Measurements from ENCODE around the gene NECTIN2. TPM values are rescaled to one million over a fixed set of nuclear protein-coding genes. Genes with fewer than 3 reads are reported as not detected.
"Not testable (repeated sequence)": the region's sequence is repeated elsewhere in the genome, so short reads cannot be mapped to it uniquely, and the experiment has no call there.

Gene NECTIN2
- total RNA-seq, 4 donors from 2014 or later: 25.6 to 171 (median 122) TPM

DNA sequence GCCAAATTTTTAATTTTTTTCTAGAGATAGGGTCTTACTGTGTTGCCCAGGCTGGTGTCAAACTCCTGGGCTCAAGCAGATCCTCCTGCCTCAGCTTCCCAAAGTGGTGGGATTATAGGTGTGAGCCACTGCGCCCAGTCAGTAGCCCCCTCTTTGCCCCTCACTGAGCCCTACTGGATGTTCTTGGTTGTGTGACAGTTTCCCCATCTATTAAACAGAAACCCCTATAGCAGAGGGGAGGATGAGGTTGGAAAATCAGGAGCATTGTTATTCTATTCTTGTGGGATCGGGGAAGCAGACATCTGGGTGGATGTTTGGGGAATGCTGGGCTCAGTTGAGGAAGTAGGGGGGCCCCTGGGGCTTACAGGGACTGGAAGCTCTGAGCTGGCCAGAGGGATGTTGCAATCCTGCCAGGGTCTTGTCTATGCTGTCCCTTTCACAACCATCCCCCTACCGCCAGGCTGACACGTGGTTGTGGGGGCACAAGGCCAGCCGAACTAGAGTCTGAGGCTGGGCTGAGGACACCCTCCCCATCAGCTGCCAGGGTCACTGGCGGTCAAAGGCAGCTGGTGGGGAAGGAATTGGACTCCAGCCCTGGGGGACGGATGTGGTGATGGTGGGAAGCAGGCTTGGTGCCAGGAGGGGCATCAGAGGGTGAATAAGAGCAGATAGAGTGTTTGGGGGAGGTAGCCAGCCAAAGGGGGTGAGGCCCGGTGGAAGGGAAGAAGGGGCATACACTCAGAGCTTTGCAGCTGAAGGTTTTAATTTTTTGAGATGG is 79.2 kb downstream of the NECTIN2 start:
- Histone ChIP-seq H3K27ac (peak overlapping the region; percentile 25 to 69 (median 57)), H3K4me1 (peaks cover 0 to 14% (median 2%) of the 10 kb centered on the region in 4 donors), H3K27me3 (no peaks in the 10 kb centered on the region), H3K4me3 (no peak overlapping the region), H3K9me3 (no peaks in the 10 kb centered on the region), H3K36me3 (no peaks in the 10 kb centered on the region)
- peak in 2 of 3 donors; percentile 47 to 87 for DNase-seq
- TF ChIP-seq, protein P1, sequence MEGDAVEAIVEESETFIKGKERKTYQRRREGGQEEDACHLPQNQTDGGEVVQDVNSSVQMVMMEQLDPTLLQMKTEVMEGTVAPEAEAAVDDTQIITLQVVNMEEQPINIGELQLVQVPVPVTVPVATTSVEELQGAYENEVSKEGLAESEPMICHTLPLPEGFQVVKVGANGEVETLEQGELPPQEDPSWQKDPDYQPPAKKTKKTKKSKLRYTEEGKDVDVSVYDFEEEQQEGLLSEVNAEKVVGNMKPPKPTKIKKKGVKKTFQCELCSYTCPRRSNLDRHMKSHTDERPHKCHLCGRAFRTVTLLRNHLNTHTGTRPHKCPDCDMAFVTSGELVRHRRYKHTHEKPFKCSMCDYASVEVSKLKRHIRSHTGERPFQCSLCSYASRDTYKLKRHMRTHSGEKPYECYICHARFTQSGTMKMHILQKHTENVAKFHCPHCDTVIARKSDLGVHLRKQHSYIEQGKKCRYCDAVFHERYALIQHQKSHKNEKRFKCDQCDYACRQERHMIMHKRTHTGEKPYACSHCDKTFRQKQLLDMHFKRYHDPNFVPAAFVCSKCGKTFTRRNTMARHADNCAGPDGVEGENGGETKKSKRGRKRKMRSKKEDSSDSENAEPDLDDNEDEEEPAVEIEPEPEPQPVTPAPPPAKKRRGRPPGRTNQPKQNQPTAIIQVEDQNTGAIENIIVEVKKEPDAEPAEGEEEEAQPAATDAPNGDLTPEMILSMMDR (IDR thresholded peaks at IDR 0.05): no peak
- no peak for TF ChIP-seq POLR2A (IDR thresholded peaks at IDR 0.05)

DNA sequence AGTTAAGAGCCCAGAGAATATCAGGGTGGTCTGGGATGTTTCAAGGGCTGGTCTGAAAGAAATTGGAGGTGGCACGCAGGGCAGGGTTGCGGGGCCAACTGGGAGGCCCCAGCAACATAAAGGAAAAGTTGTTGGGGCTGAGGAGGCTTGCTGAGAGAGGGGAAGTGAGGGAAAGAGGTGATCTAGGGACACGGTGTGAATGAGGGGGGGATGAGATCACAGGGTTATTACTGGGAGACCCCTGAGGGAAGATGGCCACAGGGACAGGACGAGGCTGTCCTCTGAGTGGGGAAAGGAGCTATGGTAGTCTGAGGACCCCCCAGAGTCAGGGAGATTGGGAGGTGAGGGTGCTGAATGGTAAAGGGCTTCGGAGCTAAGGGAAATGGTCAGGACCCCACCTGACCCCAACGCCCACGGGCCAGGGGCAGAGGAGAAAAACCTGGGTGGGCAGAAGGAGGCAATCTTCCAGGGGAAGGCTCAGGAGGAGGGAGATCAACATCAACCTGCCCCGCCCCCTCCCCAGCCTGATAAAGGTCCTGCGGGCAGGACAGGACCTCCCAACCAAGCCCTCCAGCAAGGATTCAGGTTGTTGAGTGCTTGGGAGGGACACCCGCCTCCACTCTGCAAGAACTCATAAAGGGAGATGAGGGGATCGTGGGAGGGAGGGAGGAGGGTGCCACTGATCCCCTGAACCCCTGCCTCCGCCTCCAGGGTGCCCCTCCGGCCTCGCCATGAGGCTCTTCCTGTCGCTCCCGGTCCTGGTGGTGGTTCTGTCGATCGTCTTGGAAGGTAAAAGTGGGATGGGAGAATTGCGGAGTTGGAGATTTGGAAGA is 80.4 kb downstream of the NECTIN2 start:
- DNase-seq, H3K27me3 ChIP-seq, H3K9me3 ChIP-seq, H3K36me3 ChIP-seq: not testable (repeated sequence)
- peak overlapping the region in 2 of 4 donors; percentile 28 to 29 for H3K4me3 ChIP-seq
- H3K4me1 ChIP-seq: peaks cover 0 to 14% (median 2%) of the 10 kb centered on the region in 4 donors
- peak overlapping the region in 2 of 4 donors; percentile 49 to 70 for H3K27ac ChIP-seq

DNA sequence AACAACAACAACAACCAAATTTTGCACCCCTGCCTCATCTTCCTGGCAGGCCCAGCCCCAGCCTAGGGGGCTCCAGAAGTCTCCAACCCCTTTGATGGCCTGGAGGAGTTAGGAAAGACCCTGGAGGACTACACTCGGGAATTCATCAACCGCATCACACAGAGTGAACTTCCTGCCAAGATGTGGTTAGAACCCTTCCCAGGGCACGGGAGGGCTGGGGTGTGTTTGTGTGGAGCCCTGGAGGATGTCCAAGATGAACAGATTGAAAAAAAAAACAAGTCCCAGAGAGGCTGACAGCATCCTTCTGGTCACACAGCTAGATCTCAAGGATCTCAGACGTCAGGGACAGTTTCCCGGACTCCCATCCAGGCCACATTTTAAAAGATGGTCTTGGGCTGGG is 81.6 kb downstream of the NECTIN2 start:
- peak overlapping the region in 3 of 4 donors; percentile 49 to 70 (median 66) for H3K27ac ChIP-seq
- DNase-seq: no peak
- TF ChIP-seq, protein P1 (IDR thresholded peaks at IDR 0.05): no peak
- TF ChIP-seq POLR2A (IDR thresholded peaks at IDR 0.05): no peak

DNA sequence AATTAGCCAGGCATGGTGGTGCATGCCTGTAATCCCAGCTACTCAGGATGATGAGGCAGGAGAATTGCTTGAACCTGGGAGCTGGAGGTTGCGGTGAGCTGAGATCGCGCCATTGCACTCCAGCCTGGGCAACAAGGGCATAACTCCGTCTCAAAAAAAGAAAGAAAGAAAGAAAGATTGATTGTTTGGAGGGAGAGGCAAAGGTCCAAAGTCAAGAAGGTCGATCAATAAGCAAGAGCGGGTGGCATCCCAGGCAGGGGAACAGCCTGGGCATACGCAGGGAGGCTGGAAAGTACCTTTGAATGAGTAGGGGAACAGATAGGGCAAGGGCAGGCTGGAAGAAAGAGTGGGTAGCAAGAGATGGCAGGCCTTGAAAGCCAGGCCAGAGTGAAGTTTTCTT is 84.0 kb downstream of the NECTIN2 start:
- Histone ChIP-seq H3K9me3 (no peaks in the 10 kb centered on the region), H3K4me3 (no peak overlapping the region), H3K27me3 (no peaks in the 10 kb centered on the region), H3K4me1 (peaks cover 0 to 14% (median 2%) of the 10 kb centered on the region in 4 donors), H3K27ac (no peak overlapping the region), H3K36me3 (no peaks in the 10 kb centered on the region)
- no peak for DNase-seq
- TF ChIP-seq, protein P1 (IDR thresholded peaks at IDR 0.05): no peak
- TF ChIP-seq POLR2A (IDR thresholded peaks at IDR 0.05): no peak

More for the DNA sequence above, 81.6 kb downstream of the NECTIN2 start:
- H3K9me3 ChIP-seq: no peaks in the 10 kb centered on the region
- no peak overlapping the region for H3K4me3 ChIP-seq
- no peaks in the 10 kb centered on the region for H3K27me3 ChIP-seq
- no peaks in the 10 kb centered on the region for H3K36me3 ChIP-seq
- peaks cover 0 to 14% (median 2%) of the 10 kb centered on the region in 4 donors for H3K4me1 ChIP-seq

DNA sequence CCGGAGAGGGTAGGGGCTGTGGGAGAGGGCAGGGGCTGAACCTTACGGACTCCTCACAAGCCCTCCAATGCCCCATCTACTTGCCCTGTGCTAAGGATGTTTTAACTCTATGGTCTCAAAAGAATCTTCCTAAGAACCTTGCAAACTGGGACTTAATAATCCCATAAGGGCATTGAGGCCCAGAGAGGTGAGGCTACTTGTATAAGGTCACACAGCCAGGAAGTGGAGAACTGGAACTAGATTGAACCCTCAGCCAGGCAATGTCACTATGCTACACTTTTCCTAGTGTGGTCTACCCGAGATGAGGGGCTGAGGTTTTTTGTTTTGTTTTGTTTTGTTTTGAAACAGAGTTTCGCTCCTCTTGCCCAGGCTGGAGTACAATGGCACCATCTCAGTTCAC is 85.4 kb downstream of the NECTIN2 start:
- H3K36me3 ChIP-seq: no peaks in the 10 kb centered on the region
- DNase-seq: no peak
- H3K9me3 ChIP-seq: no peaks in the 10 kb centered on the region
- no peak for TF ChIP-seq POLR2A (IDR thresholded peaks at IDR 0.05)
- TF ChIP-seq, protein P1 (IDR thresholded peaks at IDR 0.05): no peak
- no peaks in the 10 kb centered on the region for H3K27me3 ChIP-seq
- peaks cover 0 to 7% (median 2%) of the 10 kb centered on the region in 4 donors for H3K4me1 ChIP-seq
- no peak overlapping the region for H3K4me3 ChIP-seq
- H3K27ac ChIP-seq: no peak overlapping the region

Other genes starting within 250 kb of the NECTIN2 start
- gene IGSF23, start 232.7 kb upstream of the NECTIN2 start, total RNA-seq: 10 to 100 TPM in 2 of 4 donors, 1 to 10 TPM in 1, not detected in 1; 7.5 to 20.7 (median 11.0) TPM
- gene PVR, start 202.4 kb upstream of the NECTIN2 start, total RNA-seq: 10 to 100 TPM; 21.7 to 49.3 (median 40.0) TPM
- gene CEACAM19, start 174.8 kb upstream of the NECTIN2 start, total RNA-seq: 10 to 100 TPM in 3 of 4 donors, 1 to 10 TPM in 1; 4.4 to 16.9 (median 13.3) TPM
- gene CEACAM16, start 147.1 kb upstream of the NECTIN2 start, total RNA-seq: not detected
- 100 to 1,000 TPM in 3 of 4 donors, 10 to 100 TPM in 1; 45.4 to 136 (median 119) TPM for gene BCL3, start 97.6 kb upstream of the NECTIN2 start, total RNA-seq
- 100 to 1,000 TPM in 3 of 4 donors, 10 to 100 TPM in 1; 84.2 to 197 (median 132) TPM for gene CBLC, start 68.4 kb upstream of the NECTIN2 start, total RNA-seq
- gene BCAM, start 37.2 kb upstream of the NECTIN2 start, total RNA-seq: 10 to 100 TPM; 32.2 to 40.2 (median 37.1) TPM
- gene TOMM40, start 45.0 kb downstream of the NECTIN2 start, total RNA-seq: 10 to 100 TPM; 32.6 to 45.7 (median 37.5) TPM
- gene APOE, start 59.5 kb downstream of the NECTIN2 start, total RNA-seq: 100 to 1,000 TPM in 1 of 4 donors, 10 to 100 TPM in 3; 24.2 to 203 (median 51.6) TPM
- gene APOC1, start 68.3 kb downstream of the NECTIN2 start, total RNA-seq: 100 to 1,000 TPM in 1 of 4 donors, 10 to 100 TPM in 1, 1 to 10 TPM in 1, not detected in 1; 3.9 to 107 (median 14.2) TPM
- not detected for gene APOC4, start 95.9 kb downstream of the NECTIN2 start, total RNA-seq
- 10 to 100 TPM in 2 of 4 donors, 1 to 10 TPM in 2; 4.5 to 13.8 (median 9.5) TPM for gene APOC2, start 99.8 kb downstream of the NECTIN2 start, total RNA-seq
- gene CLPTM1, start 109.1 kb downstream of the NECTIN2 start, total RNA-seq: 100 to 1,000 TPM in 3 of 4 donors, 10 to 100 TPM in 1; 95.7 to 156 (median 125) TPM
- gene RELB, start 155.2 kb downstream of the NECTIN2 start, total RNA-seq: 10 to 100 TPM; 13.3 to 49.8 (median 20.4) TPM
- gene CLASRP, start 192.7 kb downstream of the NECTIN2 start, total RNA-seq: 100 to 1,000 TPM in 3 of 4 donors, 10 to 100 TPM in 1; 94.2 to 310 (median 147) TPM
- gene ZNF296, start 230.2 kb downstream of the NECTIN2 start, total RNA-seq: 1 to 10 TPM in 3 of 4 donors, not detected in 1; 2.1 to 5.5 (median 5.4) TPM
- 10 to 100 TPM in 3 of 4 donors, not detected in 1; 28.7 to 34.2 (median 29.6) TPM for gene GEMIN7, start 233.0 kb downstream of the NECTIN2 start, total RNA-seq
- 10 to 100 TPM; 41.8 to 75.1 (median 54.2) TPM for gene PPP1R37, start 246.9 kb downstream of the NECTIN2 start, total RNA-seq

Data from Peyer's patch (tissue), 4 donors.